GM18909 (cell line): ENCODE data around the gene MBTPS1.

Source experiments
- ATAC-seq: cut with Tn5 transposase; IDR thresholded peaks from one replicate; pipeline ENCODE4 v1.9.1; 2021; ENCODE audit warnings: mild to moderate bottlenecking; ENCODE audit not compliant: unreplicated experiment, poor library complexity

The MBTPS1 gene

DNA sequence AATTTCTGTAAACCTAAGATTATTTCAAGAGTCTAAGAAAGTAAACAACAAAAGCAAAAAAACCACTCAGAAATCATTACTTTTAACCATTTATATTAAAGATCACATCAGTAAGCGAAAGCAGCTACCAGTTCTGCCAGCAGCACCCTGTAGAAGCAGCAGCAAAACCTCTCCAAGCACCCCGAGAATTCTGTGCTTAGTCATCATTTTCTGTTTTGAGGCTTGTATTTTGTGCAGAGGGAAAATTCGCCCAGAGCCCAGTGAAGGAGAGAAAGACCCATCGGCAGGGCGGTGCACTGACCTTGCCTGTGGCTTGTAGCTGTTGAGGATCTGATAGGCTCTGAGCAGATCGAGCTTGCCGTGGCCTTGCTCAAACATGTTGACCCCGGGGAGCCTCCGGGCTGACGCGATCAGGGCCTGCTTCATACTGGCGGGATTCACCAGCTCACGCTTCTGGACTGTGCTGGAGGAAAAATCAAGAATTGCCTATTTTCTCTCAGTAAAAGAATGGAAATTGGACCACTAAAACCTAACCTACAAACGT, 35.2 kb downstream of the MBTPS1 start:
- no peak for ATAC-seq

- no peak for ATAC-seq
Observed at GRCh38 chr16:84080813-84081212, 35.9 kb downstream of the MBTPS1 start.

DNA sequence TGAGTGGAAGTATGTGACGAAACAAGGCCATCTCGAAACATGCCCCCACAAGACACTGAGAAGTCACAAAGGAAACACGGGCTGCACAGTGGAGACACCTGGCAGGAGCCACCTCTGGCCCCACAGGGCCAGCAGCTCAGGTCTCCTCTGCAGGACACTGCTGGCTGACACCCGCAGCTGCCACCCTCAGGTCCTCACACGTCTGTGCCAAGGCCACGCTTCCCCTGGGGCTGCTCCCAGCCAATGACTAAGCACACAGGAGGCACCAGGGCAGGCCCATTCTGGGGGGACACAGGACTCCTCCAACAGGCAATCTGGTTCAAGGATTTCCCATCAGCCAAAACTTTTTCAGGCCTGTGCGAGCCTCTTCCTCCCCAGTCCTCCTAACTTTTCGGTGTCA, 36.4 kb downstream of the MBTPS1 start:
- no peak for ATAC-seq

DNA sequence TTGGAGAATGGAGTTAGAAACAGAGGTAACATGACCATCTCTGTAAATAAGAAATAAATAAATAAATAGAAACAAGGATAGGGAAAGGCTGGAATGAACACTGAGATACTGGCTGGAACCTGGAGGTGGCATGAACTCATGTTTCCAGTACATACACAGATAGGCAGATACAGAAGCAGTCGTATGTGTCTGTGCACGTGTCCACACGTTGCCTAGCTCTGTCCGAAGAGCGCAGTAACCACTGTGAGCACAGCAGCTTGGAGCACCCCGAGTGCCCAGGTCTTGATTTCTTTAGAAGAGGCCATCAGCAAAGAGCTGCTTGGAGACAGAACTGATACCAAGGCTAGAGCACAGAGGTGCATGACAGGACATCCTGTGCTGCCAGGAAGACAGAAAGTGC, 37.1 kb downstream of the MBTPS1 start:
- no peak for ATAC-seq

DNA sequence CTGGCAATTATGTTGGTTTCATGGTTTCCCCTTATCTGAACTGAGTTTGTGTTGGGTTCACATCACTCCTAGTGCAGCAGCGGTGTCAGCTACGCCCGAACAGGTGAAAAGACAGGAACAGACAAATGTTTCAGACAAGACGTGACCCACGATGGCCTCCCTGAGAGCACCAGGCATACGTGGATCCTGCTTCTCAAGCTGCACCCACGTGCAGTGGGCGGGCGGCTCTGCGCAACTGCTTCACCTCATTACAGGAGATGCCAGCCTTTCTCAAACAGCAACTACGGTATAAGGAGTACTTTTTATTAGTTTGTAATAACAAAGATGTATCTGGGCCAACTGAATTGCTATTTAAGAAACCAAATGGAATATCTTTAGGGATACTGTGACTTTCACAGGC, 41.4 kb downstream of the MBTPS1 start:
- no peak for ATAC-seq

DNA sequence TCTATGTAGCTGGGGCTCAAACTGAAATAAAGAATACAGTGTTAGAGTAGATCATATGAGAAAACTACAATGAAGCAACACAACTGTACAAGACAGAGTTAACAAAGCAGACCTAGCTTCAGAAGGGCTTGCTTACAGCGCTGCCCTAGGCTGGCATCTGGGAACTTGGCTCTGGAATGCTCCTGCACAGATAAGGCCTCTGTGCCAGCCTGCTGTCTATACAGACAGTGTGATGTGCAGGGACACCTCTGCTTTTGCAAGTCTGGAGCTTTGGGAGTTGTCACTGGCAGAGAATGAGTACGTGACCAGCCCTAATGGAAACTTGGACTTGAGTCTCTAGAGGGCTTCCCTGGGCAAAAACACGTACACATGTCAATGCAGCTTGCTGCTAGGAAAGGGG, 42.0 kb downstream of the MBTPS1 start:
- no peak for ATAC-seq

- no peak for ATAC-seq
Observed at GRCh38 chr16:84072014-84072413, 44.7 kb downstream of the MBTPS1 start.

GRCh38 chr16:84071121-84071520, 45.6 kb downstream of the MBTPS1 start:
- no peak for ATAC-seq

DNA sequence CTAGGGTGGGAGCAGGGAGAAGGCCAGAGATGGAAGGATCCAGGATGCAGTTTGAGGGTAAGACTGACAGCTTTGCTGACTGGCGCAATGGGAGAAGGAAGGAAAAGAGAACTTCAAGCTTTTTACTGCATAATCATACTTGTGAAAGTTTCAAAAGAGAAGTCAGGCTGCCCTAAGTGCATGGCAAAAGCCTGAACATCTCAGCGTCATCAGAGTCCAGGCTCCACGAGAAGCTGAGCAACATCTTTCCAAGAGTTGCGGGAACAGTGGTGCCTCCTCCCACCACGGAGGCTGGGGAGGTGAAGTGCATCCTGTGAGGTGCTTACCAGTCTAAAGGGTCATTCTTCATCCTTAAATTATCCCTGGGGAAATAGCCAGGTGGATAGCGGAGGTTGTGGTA, 47.2 kb downstream of the MBTPS1 start:
- no peak for ATAC-seq

GRCh38 chr16:84068783-84069462, 47.8 kb downstream of the MBTPS1 start:
- no peak for ATAC-seq

DNA sequence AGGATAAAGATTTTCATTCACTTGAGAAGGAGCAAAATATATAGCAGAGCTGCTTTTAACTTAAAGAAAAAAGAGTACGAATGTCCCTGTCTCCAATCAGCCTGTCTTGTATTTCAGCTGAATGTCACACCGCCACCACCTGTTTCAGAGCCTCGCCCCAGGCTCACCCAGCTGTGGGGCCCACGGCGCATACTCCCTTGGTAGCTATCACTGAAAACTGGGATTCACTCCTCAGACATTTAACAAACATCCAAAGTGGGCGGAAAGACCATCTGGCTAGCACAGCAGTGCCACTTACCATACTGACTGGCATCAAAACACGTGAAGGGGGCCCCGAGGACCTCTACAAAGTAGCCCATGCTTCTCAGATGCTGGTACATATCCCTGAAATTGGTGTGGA, 48.7 kb downstream of the MBTPS1 start:
- ATAC-seq: no peak

GRCh38 chr16:84067640-84068039, 49.1 kb downstream of the MBTPS1 start:
- no peak for ATAC-seq

GRCh38 chr16:84065536-84066132, 51.1 kb downstream of the MBTPS1 start:
- ATAC-seq: no peak

- ATAC-seq: no peak
Observed at GRCh38 chr16:84063980-84064379, 52.8 kb downstream of the MBTPS1 start.

- no peak for ATAC-seq
Observed at GRCh38 chr16:84062734-84063640, 53.8 kb downstream of the MBTPS1 start.

DNA sequence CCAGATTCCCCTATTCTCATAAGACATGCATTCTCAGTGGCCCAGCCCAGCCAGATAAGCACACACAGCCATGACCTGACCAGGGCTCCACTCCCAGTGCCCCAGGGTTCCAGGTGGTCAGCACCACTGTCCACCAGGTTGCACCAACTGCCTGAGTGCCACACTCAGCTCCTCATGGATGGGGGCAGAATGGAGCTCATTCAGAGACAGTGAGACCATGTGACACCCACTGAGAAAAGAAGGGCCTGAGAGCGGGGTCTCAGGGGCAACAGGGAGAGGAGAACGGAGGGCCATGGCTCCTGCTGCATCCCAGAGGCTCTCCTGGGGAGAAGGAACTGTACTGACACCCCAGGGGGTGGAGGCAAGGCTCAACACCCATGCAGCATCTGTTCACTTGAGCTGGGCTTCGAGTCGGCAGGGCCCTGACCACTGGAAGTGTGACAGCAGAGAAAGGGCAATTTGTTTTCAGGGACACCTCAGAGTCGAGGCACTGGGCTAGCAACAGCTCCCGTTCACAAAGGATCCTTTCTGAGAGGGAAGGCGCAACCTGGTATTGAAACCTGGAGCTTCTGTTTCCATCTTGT, 55.4 kb downstream of the MBTPS1 start:
- no peak for ATAC-seq

- no peak for ATAC-seq
Observed at GRCh38 chr16:84059946-84060901, 56.5 kb downstream of the MBTPS1 start.

DNA sequence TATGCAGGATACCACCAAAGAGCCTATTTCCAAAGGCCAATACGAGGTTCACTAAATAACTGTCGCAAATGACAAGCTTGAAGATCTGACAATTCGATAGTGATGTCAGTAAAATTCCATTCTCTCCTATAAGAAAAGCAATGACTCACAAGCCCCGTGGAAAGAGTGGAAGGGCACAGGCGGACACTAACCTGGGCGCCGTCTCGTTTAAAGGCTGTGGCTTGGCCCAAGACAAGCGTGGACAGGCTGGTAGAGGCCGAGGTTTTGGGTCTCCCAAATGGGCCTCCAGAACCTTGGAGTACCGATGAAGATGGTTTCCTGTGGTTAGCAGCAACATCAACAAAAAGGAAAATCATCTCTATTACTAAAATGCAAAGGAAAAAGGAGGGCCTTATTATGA, 57.6 kb downstream of the MBTPS1 start:
- ATAC-seq: no peak

DNA sequence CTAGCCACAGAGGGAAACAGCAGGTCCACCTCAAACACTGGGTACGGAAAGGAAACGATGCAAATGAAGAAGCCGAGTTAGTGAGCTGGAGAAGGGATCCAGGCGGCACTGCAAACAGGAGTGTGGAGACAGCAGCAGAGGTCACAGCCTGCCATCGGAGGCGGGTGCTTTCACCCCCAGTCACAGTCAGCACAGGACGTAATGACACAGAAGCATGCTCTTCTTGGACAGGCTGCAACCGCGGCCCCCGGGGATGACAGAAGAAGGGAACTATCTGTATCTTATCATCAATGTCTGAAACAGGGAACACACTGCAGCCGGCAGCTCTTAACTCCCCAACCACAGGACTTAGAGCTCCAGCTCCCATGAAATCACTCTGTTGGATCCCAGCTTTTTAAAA, 58.1 kb downstream of the MBTPS1 start:
- no peak for ATAC-seq

- ATAC-seq: no peak
Observed at GRCh38 chr16:84058211-84058610, 58.5 kb downstream of the MBTPS1 start.
